Smooth muscle cell (in vitro differentiated cells): ENCODE results near the gene MIGA2. TPM values are rescaled to one million over a fixed set of nuclear protein-coding genes. Genes with fewer than 3 reads are reported as not detected.

ENCODE experiments used
- DNase-seq: peaks from one replicate; lab custom pipeline; 2025; ENCODE audit not compliant: unreplicated experiment; lab: John Stamatoyannopoulos, UW
- H2AFZ ChIP-seq: fragments of 200-600 bp; sonication (generic); 2 replicates; pipeline ENCODE4 v1.6.0; 2016; ENCODE audit warnings: antibody characterized with exemption, low read depth, mild to moderate bottlenecking
- H3F3A ChIP-seq: fragments of 200-600 bp; sonication (generic); 2 replicates; pipeline ENCODE4 v1.6.0; 2017; ENCODE audit warnings: antibody characterized with exemption, low read depth
- H3K27ac ChIP-seq: fragments of 200-600 bp; sonication (generic); 2 replicates; pipeline ENCODE4 v1.5.1; 2016; ENCODE audit warnings: low read depth, mild to moderate bottlenecking
- H3K27me3 ChIP-seq: fragments of 200-600 bp; sonication (generic); 2 replicates; pipeline ENCODE4 v1.6.1; 2016; ENCODE audit warnings: low read depth, mild to moderate bottlenecking
- H3K36me3 ChIP-seq: fragments of 200-600 bp; sonication (generic); 2 replicates; pipeline ENCODE4 v1.5.1; 2016; ENCODE audit warnings: low read depth
- H3K4me1 ChIP-seq: fragments of 200-600 bp; sonication (generic); 2 replicates; pipeline ENCODE4 v1.5.1; 2016; ENCODE audit warnings: low read depth
- H3K4me2 ChIP-seq: fragments of 200-600 bp; sonication (generic); 2 replicates; pipeline ENCODE4 v1.6.0; 2016; ENCODE audit warnings: mild to moderate bottlenecking
- H3K4me3 ChIP-seq: fragments of 200-600 bp; sonication (generic); 2 replicates; pipeline ENCODE4 v1.5.1; 2016; ENCODE audit warnings: mild to moderate bottlenecking
- H3K79me2 ChIP-seq: fragments of 200-600 bp; sonication (generic); 2 replicates; pipeline ENCODE4 v1.6.0; 2016; ENCODE audit warnings: low read depth, mild to moderate bottlenecking
- H3K9ac ChIP-seq: fragments of 200-600 bp; sonication (generic); 2 replicates; pipeline ENCODE4 v1.6.0; 2016; ENCODE audit warnings: low read depth
- H3K9me3 ChIP-seq: fragments of 200-600 bp; sonication (generic); replicated peaks from 2 replicates; pipeline ENCODE4 v1.5.1; 2016; ENCODE audit warnings: low read depth
- H4K20me1 ChIP-seq: fragments of 200-600 bp; sonication (generic); 2 replicates; pipeline ENCODE4 v1.6.0; 2016; ENCODE audit warnings: low read depth
- WGBS: methylation state at CpG from one replicate; pipeline ENCODE4 v1.1.7; 2016; ENCODE audit warnings: low lambda C conversion rate; 5-methylcytosine and 5-hydroxymethylcytosine counted together
- polyA plus RNA-seq: library from polyadenylated mRNA; unstranded; fragments of >200 nt; fragmentation: Nextera tagmentation; extraction: Ambion mirVana; gene quantifications from 2 replicates; pipeline ENCODE4 v1.2.1, GENCODE V29; 2016
- total RNA-seq: library from RNA; depleted of rRNA; stranded (reverse); fragments of >200 nt; gene quantifications from 2 replicates; pipeline ENCODE4 v1.2.3, GENCODE V29; 2014
- TF ChIP-seq, protein P1 (sequence below): fragments of 200-600 bp; sonication (generic); IDR thresholded peaks from 2 replicates; pipeline ENCODE4 v1.5.1; 2017; ENCODE audit warnings: borderline replicate concordance, mild to moderate bottlenecking, antibody characterized with exemption; ENCODE audit not compliant: insufficient read depth, poor library complexity, severe bottlenecking

MIGA2 gene
- total and polyA plus RNA-seq, 2 experiments from 2014 or later = 18.1 to 21.6 TPM

DNA sequence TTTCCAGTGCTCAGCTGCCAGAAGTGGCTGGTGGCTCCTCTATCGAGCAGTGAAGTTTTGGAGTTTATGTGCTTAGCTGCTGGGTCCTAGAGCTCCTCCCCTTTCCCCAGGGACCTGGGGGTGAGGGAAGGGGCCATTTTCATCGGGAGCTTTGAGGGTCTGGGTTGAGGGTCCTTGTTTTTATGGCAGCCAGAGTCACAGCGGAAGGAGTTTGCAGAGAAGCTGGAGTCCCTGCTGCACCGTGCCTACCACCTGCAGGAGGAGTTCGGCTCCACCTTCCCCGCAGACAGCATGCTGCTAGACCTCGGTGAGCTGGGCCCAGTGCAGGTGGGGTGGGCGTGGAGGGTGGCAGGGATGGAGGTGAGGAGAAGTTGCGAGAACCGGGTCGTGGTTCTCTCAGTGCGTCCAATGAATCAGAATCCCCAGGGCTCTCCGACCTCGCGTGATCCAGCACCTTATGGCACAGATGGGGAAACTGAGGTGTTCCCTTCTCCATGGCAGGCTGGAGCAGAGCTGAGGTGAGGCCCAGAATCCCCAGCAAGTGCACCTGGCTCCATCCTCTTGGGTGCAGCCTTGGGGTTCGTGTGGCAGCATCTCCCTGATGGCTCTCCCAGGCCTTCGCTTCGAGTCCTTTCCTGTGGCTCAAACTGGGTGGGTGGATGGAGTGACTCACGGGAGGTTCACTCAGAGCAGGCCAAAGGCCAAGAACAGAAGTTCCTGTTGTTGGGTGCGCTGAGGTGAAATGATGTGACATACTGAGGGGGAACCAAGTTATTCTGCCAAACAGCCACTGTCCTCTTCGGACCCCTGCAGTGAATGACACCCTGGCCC is 22.8 kb downstream of the MIGA2 start:
- H3K4me3 ChIP-seq = no peak overlapping the region
- H3K4me1 ChIP-seq = no peaks in the 10 kb centered on the region
- no peaks in the 10 kb centered on the region for H3K36me3 ChIP-seq
- TF ChIP-seq, protein P1, sequence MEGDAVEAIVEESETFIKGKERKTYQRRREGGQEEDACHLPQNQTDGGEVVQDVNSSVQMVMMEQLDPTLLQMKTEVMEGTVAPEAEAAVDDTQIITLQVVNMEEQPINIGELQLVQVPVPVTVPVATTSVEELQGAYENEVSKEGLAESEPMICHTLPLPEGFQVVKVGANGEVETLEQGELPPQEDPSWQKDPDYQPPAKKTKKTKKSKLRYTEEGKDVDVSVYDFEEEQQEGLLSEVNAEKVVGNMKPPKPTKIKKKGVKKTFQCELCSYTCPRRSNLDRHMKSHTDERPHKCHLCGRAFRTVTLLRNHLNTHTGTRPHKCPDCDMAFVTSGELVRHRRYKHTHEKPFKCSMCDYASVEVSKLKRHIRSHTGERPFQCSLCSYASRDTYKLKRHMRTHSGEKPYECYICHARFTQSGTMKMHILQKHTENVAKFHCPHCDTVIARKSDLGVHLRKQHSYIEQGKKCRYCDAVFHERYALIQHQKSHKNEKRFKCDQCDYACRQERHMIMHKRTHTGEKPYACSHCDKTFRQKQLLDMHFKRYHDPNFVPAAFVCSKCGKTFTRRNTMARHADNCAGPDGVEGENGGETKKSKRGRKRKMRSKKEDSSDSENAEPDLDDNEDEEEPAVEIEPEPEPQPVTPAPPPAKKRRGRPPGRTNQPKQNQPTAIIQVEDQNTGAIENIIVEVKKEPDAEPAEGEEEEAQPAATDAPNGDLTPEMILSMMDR = no peak
- H3K9ac ChIP-seq = no peak overlapping the region
- no peak for DNase-seq
- H3K4me2 ChIP-seq = no peak overlapping the region
- no peaks in the 10 kb centered on the region for H4K20me1 ChIP-seq
- H2AFZ ChIP-seq = no peak overlapping the region
- H3K27ac ChIP-seq = no peak overlapping the region
- H3F3A ChIP-seq = no peaks in the 10 kb centered on the region
- 88% methylated on average over 21 of the region's 21 CpGs for WGBS
- H3K9me3 ChIP-seq = no peaks in the 10 kb centered on the region
- H3K79me2 ChIP-seq = no peaks in the 10 kb centered on the region
- H3K27me3 ChIP-seq = no peaks in the 10 kb centered on the region

DNA sequence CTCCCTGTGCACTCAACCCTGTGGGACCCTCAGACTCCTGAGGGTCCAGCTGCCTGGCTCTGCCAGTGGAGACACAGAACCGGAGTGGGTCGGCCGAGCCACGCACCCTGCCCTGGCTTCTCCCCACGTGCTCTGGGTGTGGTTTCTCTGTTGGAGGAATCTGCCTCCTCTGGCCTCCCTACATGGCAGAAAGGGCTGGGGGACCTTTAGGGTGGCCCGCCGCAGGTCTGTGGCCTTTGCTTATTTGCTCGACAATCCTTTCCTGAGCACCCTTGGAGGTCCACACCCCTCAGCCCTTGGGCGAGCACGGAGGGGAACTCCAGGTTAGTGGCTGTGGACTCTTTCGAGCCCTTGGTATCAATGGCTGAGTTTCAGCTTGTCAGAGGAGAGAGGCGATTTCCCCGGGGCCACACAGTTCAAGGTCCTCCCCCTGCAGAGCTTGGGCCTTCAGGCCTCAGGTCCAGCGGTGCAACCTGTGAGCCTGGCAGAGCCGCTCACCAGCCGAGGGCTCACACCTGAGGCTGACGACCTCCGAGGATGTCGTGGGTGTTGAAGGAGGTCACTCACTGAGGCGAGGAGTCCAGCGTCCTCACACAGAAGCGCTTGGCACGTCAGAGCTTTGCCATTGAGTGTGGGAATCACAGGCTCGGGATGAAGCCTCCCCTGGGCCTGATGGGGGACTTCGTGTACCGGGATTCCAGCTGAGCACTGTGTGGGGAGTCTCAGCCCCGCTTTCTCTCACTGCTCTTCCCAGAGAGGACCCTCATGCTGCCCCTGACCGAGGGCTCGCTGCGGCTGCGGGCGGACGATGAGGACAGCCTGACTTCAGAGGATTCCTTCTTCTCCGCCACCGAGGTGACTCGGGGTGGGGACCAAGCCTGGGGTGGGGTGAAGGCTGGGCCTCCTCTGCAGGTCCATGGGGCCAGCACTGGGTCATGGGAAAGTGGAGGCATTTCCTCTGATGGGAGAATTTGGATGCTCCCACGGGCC is 23.7 kb downstream of the MIGA2 start:
- no peaks in the 10 kb centered on the region for H3K79me2 ChIP-seq
- H3K27ac ChIP-seq = no peak overlapping the region
- H3K4me1 ChIP-seq = no peaks in the 10 kb centered on the region
- no peak for DNase-seq
- TF ChIP-seq, protein P1 = no peak
- no peaks in the 10 kb centered on the region for H3K36me3 ChIP-seq
- no peaks in the 10 kb centered on the region for H4K20me1 ChIP-seq
- H3K9ac ChIP-seq = no peak overlapping the region
- H3K27me3 ChIP-seq = no peaks in the 10 kb centered on the region
- no peak overlapping the region for H2AFZ ChIP-seq
- H3K9me3 ChIP-seq = no peaks in the 10 kb centered on the region
- WGBS = 98% methylated on average over 37 of the region's 37 CpGs
- H3K4me3 ChIP-seq = no peak overlapping the region
- H3F3A ChIP-seq = no peaks in the 10 kb centered on the region
- H3K4me2 ChIP-seq = no peak overlapping the region

DNA sequence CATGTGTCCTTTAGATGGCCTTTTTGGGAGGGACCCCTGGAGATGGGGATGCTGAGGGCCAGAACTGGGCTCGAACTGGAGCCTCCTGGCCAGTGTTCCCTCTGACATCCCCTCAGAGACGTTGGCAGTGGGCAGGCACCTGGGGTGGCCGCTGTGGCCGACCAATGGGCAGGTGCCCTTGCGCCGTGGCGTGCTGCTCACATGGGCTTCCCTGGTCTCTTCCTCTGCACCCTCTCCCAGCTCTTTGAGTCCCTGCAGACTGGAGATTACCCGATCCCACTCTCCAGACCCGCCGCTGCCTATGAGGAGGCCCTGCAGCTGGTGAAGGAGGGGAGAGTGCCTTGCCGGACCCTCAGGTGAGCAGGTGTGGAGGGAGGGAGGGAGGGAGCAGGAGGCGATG is 24.6 kb downstream of the MIGA2 start:
- no peak for DNase-seq
- no peak overlapping the region for H3K27ac ChIP-seq
- TF ChIP-seq, protein P1 = no peak
- H2AFZ ChIP-seq = no peak overlapping the region
- no peaks in the 10 kb centered on the region for H3K9me3 ChIP-seq
- H3K27me3 ChIP-seq = no peaks in the 10 kb centered on the region
- H3K4me1 ChIP-seq = no peaks in the 10 kb centered on the region
- H3K36me3 ChIP-seq = no peaks in the 10 kb centered on the region
- no peaks in the 10 kb centered on the region for H3K79me2 ChIP-seq
- no peak overlapping the region for H3K4me2 ChIP-seq
- H3K4me3 ChIP-seq = no peak overlapping the region
- no peaks in the 10 kb centered on the region for H4K20me1 ChIP-seq
- no peak overlapping the region for H3K9ac ChIP-seq
- 95% methylated on average over 12 of the region's 12 CpGs for WGBS
- no peaks in the 10 kb centered on the region for H3F3A ChIP-seq
